IPS-15b (cell line): ENCODE data around the gene MMP8.

Experiments used
- H3K27me3 ChIP-seq: one replicate; pipeline ENCODE4 v1.6.1; 2013; ENCODE audit warnings: low read length; ENCODE audit not compliant: control insufficient read depth, insufficient read depth
- H3K36me3 ChIP-seq: one replicate; pipeline ENCODE4 v1.6.1; 2013; ENCODE audit warnings: low read length; ENCODE audit not compliant: control insufficient read depth, insufficient read depth
- H3K4me1 ChIP-seq: one replicate; pipeline ENCODE4 v1.6.1; 2013; ENCODE audit warnings: mild to moderate bottlenecking, low read length; ENCODE audit not compliant: control insufficient read depth, insufficient read depth
- H3K4me3 ChIP-seq: one replicate; pipeline ENCODE4 v1.5.1; 2013; ENCODE audit warnings: low read depth, low read length
- H3K9ac ChIP-seq: one replicate; pipeline ENCODE4 v1.6.1; 2013; ENCODE audit warnings: low read depth, mild to moderate bottlenecking, low read length
- H3K9me3 ChIP-seq: one replicate; pipeline ENCODE4 v1.6.1; 2013; ENCODE audit warnings: mild to moderate bottlenecking, low read length; ENCODE audit not compliant: control insufficient read depth, insufficient read depth

MMP8 gene

GRCh38 chr11:102724904-102725500 lies at the start of gene MMP8:
TSS of gene MMP8 (minus strand) at chr11:102724954. CDS start at chr11:102724855, 99 bp downstream.
- H3K4me3 ChIP-seq: no peak within 1 kb of the TSS
- no peaks in the 10 kb centered on the region for H3K27me3 ChIP-seq
- no peaks in the 10 kb centered on the region for H3K4me1 ChIP-seq
- H3K9ac ChIP-seq: no peak within 1 kb of the TSS
- H3K9me3 ChIP-seq: no peaks in the 10 kb centered on the region
- no peaks in the 10 kb centered on the region for H3K36me3 ChIP-seq

GRCh38 chr11:102773386-102773785 lies 48.6 kb upstream of the MMP8 start:
- no peaks in the 10 kb centered on the region for H3K36me3 ChIP-seq
- no peaks in the 10 kb centered on the region for H3K27me3 ChIP-seq
- no peak overlapping the region for H3K4me3 ChIP-seq
- no peak overlapping the region for H3K9ac ChIP-seq
- no peaks in the 10 kb centered on the region for H3K9me3 ChIP-seq
- H3K4me1 ChIP-seq: no peaks in the 10 kb centered on the region

- no peaks in the 10 kb centered on the region for H3K27me3 ChIP-seq
These were observed 46.6 kb upstream of the MMP8 start for GRCh38 chr11:102771351-102771750.

GRCh38 chr11:102770191-102770590 lies 45.4 kb upstream of the MMP8 start:
- Histone ChIP-seq H3K9ac (no peak overlapping the region), H3K4me3 (no peak overlapping the region), H3K36me3 (no peaks in the 10 kb centered on the region), H3K9me3 (no peaks in the 10 kb centered on the region), H3K27me3 (no peaks in the 10 kb centered on the region), H3K4me1 (no peaks in the 10 kb centered on the region)

More at GRCh38 chr11:102771351-102771750, 46.6 kb upstream of the MMP8 start:
- Histone ChIP-seq H3K4me1 (no peaks in the 10 kb centered on the region), H3K4me3 (no peak overlapping the region), H3K36me3 (no peaks in the 10 kb centered on the region), H3K9me3 (no peaks in the 10 kb centered on the region), H3K9ac (no peak overlapping the region)

- Histone ChIP-seq H3K9me3 (no peaks in the 10 kb centered on the region), H3K27me3 (no peaks in the 10 kb centered on the region), H3K9ac (no peak overlapping the region), H3K4me3 (no peak overlapping the region), H3K4me1 (no peaks in the 10 kb centered on the region), H3K36me3 (no peaks in the 10 kb centered on the region)
These were observed 43.0 kb upstream of the MMP8 start for GRCh38 chr11:102767800-102768199.

- no peaks in the 10 kb centered on the region for H3K36me3 ChIP-seq
- H3K27me3 ChIP-seq: no peaks in the 10 kb centered on the region
- H3K9me3 ChIP-seq: no peaks in the 10 kb centered on the region
- no peak overlapping the region for H3K9ac ChIP-seq
- no peaks in the 10 kb centered on the region for H3K4me1 ChIP-seq
- no peak overlapping the region for H3K4me3 ChIP-seq
These were observed 38.7 kb upstream of the MMP8 start for GRCh38 chr11:102763440-102763839.

GRCh38 chr11:102762361-102762767 lies 37.6 kb upstream of the MMP8 start:
- H3K9ac ChIP-seq: no peak overlapping the region
- no peaks in the 10 kb centered on the region for H3K36me3 ChIP-seq
- no peaks in the 10 kb centered on the region for H3K9me3 ChIP-seq
- H3K4me3 ChIP-seq: no peak overlapping the region
- no peaks in the 10 kb centered on the region for H3K4me1 ChIP-seq
- H3K27me3 ChIP-seq: no peaks in the 10 kb centered on the region

- Histone ChIP-seq H3K4me1 (no peaks in the 10 kb centered on the region), H3K4me3 (no peak overlapping the region), H3K9me3 (no peaks in the 10 kb centered on the region)
These were observed 37.0 kb upstream of the MMP8 start for GRCh38 chr11:102761646-102762238.

GRCh38 chr11:102760344-102761035 lies 35.7 kb upstream of the MMP8 start:
- no peaks in the 10 kb centered on the region for H3K36me3 ChIP-seq
- H3K4me3 ChIP-seq: no peak overlapping the region
- H3K9me3 ChIP-seq: no peaks in the 10 kb centered on the region
- H3K27me3 ChIP-seq: no peaks in the 10 kb centered on the region
- H3K9ac ChIP-seq: no peak overlapping the region
- no peaks in the 10 kb centered on the region for H3K4me1 ChIP-seq

More at GRCh38 chr11:102761646-102762238, 37.0 kb upstream of the MMP8 start:
- Histone ChIP-seq H3K36me3 (no peaks in the 10 kb centered on the region), H3K9ac (no peak overlapping the region), H3K27me3 (no peaks in the 10 kb centered on the region)

GRCh38 chr11:102757823-102758549 lies 33.2 kb upstream of the MMP8 start:
- Histone ChIP-seq H3K4me3 (no peak overlapping the region), H3K4me1 (peaks cover 3% of the 10 kb centered on the region), H3K27me3 (no peaks in the 10 kb centered on the region), H3K9ac (no peak overlapping the region), H3K9me3 (no peaks in the 10 kb centered on the region), H3K36me3 (no peaks in the 10 kb centered on the region)

- no peaks in the 10 kb centered on the region for H3K27me3 ChIP-seq
- H3K4me3 ChIP-seq: no peak overlapping the region
- no peaks in the 10 kb centered on the region for H3K9me3 ChIP-seq
- no peak overlapping the region for H3K9ac ChIP-seq
- H3K4me1 ChIP-seq: peaks cover 9% of the 10 kb centered on the region
- no peaks in the 10 kb centered on the region for H3K36me3 ChIP-seq
These were observed 28.5 kb upstream of the MMP8 start for GRCh38 chr11:102753267-102753666.
